ENCODE results near the gene ST6GALNAC5.
A peak's percentile ranks its signal among the peaks of the same experiment; 100 is the strongest.
"Not testable (repeated sequence)": the region's sequence is repeated elsewhere in the genome, so short reads cannot be mapped to it uniquely, and the experiment has no call there.

Gene ST6GALNAC5

DNA sequence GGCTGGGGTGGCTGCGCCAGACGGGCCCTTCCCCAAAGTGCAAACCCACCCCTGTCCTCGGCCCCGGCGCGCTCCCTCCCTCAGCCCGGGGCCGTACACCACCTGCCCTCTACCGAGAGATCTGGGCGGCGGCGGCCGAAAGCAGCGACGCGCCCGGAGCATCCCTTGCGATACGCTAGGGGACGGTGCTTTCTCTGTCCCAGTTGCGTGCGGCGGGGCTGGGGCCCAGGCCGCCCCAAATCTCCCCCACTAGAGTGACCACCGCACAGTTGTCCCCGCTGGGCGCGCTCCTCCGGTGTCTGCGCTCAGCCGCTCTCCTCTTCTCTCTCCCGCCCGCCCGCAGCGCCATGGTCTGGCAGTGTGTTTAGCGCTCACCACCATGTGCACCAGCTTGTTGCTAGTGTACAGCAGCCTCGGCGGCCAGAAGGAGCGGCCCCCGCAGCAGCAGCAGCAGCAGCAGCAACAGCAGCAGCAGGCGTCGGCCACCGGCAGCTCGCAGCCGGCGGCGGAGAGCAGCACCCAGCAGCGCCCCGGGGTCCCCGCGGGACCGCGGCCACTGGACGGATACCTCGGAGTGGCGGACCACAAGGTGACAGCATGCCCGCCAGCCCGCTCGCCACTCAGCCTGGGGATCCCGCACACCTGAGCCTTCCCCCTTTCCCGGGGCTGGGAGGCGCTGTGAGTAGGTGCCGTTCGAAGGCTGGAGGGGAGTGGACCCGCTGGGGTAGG lies 1.0 kb downstream of the ST6GALNAC5 start:
- DNase-seq, result peak; percentile 7

DNA sequence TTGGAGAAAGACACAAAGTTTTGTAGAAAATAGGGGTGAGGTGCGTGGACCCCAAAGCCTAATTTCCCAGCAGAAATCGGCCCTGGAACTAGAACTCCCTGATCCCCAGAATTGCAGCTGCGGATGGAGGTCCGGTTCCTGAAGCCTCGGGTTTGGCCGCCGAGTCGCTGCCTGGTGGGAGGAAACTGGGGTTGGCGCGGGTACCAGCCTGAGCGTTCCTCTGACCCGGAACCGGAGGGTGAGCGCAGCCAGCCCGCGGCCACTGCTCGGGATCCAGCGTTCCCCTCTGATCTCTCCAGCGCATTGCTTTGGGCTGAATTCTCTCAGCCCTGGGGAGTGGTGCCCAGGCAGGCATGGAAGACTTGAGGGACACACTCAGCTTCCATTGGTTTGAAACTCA lies 1.6 kb downstream of the ST6GALNAC5 start:
- no peak for DNase-seq

DNA sequence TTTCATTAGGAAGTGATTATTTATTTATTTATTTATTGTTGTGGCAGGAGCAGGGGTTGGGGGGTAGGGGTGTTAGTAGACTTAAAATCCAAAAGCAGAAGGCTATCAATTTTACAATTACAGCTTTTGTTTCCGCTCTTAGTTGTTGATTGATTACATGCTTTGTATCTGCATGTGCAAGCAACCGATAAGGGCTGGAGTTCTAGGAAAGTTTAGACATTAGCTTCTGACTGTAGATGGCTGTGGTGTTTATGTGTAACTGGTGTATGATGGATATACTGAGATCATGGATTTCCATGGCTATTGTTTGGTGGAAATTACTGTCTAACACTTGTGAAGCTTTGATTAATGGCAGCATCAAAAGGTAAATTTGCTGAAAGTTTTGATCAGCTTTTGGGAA lies 2.8 kb downstream of the ST6GALNAC5 start:
- no peak for DNase-seq

DNA sequence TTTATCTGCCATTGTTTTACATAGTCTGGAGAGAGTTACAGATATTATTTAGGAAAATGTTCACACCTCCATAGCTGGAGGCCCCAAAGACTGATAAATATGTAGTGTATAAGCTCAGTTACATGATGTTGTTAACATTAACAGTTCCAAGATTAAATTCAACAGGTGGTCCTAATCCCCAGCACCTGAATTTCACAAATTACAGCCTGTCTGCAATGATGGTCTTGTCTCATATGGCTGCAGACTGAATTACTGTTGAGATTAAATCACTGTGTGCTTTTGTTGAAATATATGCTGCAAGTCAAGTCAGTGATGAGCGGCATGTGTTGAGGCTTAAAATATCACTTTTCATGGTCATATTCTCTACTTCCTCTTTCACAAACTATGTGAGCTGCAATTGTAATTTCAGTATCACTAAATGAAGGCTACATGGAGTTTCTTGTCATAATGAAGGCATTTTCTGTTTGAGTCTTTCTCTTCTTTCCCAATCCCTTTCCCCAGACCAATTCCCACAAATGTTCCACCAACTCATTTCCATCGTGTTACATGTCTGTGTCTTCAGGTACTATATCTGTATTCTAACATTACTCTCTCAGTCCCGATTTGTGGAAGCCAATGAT lies 4.2 kb downstream of the ST6GALNAC5 start:
- DNase-seq, result no peak

DNA sequence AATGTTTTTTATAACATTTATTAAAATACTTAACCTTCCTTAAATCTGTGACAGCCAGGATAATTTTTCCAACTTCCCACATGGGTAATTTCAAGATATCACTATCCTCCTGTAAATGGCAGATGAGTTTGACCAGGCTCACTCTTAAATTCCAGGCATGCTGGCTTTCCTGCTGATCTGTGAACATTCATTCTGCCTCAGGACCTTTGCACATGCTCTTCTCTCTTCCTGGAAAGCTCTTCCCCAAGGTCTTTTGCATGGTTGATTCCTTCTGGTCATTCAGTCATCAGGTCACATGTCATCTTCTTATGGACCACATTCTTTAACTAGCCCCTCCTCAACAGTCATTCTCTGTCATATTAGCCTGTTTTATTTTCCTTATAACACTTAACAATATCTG lies 5.7 kb downstream of the ST6GALNAC5 start:
- no peak for DNase-seq

DNA sequence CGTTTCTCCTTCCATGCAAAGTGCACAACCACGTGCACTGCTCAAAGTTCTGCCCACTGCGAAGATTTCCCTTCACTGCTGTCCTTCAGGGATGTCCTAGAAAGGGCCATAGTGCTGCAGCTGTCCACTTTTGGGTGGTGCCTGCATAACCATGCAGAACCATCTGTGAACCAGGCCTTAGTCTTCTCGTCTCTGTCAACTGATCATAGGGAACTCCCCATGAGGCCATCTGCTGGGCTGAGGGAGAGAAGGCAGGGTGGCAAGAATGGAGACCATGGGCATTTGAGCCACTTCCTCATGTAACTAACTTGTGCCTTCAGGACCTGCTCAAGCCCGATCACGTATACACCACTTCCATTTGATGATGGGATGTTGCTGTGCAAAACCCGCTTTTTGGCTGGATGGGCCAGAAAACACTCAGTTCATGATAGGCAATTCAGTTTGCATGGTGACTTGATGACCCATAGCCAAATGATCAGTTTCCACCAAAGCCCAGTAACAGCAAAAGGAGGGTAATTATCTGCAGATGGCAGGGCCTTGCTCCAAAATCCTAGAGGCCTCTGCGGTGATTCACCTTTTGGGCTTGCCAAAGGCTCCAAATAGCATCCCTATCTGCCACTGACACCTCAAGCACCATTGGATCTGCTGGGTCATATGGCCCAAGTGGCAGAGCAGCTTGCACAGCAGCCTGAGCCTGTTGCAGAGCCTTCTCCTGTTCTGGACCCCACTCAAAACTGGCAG lies 9.5 kb downstream of the ST6GALNAC5 start:
- DNase-seq, result no peak

DNA sequence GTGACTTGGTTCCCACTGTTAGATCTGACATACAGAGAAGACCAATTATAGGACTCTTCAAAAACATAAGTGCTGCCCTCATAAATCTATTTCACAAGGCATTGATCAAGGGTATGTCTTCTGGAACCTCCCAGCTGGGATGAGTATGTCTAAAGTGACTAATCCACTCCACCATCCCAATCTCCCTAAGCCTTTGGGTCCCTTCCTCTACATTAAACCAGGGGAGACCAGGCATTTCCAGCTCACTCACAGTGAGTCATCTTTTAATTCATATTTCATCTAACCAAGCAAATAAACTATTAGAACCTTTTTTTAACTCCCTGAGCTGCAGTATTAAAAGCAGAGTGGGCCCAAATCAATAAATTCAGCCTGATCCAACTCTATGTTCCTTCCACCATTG lies 11.7 kb downstream of the ST6GALNAC5 start:
- not testable (repeated sequence) for DNase-seq

DNA sequence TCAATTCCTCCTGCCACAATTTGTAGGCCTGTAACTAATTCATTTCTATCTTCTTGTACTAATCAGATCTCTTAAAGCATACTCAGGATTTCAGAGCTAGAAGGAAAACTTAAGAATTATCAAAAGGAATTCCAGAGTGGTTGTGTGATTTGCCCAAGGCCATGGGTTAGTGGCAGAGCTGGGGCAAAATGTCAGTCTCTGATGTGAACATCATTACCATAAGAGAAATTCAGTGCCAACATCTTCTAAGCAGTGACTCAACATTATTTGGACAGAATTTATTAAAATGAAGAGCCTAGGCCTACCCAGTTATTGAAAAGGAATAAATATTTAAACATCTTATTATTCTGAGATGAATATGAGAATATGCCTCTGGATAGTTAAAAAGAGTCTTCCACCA lies 14.5 kb downstream of the ST6GALNAC5 start:
- DNase-seq, result no peak

DNA sequence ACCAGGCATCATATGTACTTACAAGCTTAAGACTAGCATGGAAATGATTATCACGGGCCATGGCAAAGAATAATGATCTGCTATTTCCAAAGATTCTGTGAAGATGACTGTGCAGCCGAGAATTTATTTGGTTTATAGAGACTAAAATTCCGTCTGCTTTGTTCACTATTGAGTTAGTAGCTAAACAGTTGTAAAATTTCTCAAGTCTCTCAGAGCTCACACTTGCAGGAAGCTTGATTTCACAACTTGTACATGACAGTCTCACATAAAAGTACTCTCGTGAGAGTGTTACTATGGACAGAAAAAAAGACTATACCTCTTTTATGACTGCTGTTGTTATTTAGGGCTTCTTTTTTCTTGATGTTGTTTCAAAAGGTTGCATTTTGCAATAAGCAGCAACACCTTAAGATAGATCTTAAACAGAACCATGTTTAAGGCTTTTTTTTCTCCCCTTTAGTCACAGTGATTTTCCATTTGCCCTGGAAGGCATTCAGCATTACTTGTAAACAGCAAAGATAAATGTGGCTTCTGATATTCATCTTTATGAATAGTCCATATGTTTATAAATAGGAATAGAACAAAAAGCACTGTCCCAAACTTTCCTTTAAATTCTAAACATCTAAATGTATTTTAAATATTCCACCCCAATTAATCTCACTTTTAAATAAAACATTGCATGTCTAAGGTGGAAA lies 24.8 kb downstream of the ST6GALNAC5 start:
- no peak for DNase-seq

DNA sequence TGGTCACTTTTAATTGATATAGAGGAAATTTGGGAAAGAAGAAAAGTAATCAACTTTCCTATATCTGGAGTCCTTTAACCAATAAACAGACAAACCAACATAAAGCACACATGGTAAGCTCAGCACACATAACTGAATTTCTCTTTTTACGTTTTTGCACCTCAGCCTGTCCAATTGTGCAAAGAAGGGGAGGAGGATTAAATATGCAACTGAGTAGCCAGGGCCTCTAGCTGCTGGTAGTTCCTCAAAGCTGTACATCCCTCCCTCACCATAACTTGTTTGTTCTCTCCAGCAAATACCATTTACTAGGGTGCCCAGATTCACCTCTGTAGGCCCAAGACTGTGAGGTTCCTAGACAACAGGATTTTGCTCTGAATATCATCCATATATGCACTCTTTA lies 25.4 kb downstream of the ST6GALNAC5 start:
- DNase-seq, result no peak

DNA sequence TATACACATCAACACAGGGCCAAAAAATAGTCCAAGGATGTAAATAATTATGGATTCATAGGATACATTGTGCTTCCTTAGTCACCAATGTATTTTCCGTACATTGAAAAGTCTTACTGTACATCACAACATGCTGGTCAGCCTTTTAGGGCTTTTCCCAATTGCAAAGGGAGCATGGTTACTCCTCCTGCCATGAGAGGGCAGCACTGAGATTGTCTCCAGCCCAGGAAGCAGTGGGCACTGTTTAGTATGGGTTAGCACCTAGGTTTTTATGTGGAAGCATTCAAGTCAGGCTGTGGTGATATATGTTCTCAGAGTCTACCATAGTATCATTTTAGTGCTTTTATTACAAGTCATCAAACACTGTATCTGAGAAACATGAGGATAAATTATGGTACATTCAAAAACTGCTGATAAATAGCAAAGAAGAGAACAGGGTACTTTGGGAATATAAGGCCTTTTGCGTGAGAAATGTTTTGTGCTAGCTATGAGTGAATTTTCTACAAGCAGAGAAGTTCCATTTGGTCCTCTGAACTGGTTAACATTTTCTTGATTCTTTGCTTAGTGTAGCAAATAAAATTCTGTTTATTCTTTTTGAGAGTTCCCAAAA lies 34.0 kb downstream of the ST6GALNAC5 start:
- DNase-seq, result peak; percentile 35

DNA sequence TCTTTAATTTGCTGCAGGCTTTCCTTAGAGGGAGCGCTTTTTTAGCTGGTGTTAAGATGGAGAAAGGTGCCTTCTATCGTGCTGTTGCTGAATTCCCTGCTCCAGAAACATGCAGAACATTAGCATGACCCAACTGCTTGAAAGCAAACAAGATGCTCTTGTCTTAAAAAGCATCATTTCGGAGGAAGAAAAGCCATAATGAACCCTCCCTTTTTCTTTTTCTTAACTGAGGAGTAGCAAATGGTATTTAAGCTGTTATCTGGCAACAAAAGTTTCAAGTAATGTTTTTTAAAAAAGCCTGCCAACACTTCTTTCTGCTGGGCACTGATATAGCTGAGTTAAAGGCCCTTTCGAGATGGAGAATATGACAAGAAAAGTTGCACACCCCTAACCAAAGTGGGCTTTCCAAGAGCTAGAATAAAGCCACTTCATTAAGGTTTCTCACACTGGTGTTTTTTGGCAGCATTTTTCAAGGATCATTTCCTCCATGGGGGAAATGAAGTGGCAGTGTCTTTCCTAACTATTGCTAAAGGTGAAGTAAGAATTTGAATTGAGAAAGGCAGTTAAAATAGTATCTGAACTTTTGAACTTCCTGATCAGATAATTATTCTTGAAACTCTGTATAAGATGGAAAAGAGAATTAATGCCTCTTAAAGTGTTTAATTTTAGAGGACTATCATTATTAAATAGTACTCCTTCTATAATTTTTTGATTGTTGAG lies 38.8 kb downstream of the ST6GALNAC5 start:
- no peak for DNase-seq

DNA sequence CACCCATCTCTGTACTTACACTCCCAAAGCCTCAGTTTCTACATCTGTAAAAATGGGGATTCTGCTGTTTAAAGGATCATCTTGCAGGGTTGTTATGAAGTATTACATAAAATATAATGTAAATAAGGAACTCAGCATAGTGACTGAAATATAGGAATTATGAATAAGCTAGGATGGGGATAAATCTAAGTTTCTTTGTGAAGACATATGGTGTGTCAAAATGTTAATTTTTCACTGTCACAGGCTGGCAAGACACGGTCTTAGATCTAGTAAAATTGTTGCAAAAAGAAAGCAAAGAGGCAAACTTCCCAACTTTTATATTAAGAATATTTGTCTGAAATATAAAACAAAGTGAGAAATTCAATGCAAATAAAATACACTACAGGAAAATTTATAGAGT lies 42.0 kb downstream of the ST6GALNAC5 start:
- no peak for DNase-seq

DNA sequence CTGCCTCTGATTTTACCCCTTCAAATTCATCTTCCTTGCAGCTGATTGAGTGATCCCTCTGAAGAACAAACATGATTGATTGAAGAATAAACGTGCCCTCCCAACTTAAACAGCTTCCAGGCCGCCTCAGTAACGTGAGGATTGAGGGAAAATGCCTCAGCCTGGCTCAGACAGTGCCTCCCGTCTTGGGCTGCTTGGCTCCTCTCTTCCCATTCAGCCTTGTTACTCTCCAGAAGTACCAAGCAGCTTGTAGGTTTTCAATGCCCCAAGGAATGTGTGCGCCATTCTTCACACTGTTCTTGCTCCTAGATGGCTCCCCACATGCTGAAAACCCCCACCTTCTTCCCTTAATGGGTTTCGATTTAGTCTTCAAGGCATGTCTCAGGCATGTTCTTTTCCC lies 51.8 kb downstream of the ST6GALNAC5 start:
- DNase-seq, result no peak

DNA sequence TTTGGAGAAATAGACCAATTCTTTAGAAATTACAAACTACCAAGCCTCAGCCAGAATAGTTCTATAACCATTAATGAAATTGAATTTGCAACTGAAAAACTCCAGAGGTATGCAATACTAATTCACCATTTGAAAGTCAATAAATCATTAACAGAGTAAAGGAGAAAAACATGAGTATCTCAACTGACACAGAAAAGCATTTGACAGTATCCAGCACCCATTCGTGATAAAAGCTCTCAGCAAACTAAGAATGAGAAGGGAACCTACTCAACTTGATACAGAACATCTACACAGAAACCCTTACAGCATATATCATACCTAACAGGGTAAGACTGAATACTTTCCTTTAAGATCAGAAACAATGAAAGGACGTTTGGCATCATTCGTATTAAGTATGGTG lies 54.3 kb downstream of the ST6GALNAC5 start:
- no peak for DNase-seq

DNA sequence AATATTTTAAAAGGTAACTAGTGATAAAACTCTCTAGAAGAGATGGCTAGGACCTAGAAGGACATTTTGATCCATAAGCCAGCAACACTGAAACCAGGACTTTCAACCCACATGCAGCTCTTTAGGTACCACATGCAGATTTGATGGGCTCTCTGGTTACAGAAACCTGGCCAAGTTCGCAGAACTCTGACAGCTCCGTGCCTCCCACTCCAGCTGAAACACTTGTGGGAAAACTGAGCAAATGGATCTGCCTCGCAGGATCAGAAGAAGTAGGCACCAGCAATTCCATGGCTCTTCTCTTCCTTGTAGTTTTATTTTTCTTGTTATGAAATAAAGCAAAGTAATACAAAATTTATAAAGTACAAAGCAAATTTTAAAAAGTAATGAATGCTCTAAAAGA lies 58.5 kb downstream of the ST6GALNAC5 start:
- no peak for DNase-seq

DNA sequence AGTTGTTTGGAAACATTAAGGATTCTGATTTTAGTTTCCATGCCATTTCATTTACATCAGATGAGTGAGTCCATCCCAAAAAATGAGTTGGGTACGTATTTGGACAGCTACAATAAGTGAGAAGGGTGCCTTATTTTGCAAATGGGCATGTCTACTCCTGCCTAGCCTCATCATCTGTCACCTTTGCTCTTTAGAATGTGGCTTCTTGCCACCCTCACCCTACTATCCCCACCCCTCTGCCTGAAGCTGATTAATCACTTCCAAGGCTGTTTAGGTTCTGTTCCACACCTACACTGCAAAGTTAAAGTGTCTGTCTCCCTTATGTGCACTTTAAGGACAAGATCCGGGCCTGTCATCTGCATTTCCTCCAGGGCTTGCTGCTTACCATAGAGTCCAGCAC lies 61.2 kb downstream of the ST6GALNAC5 start:
- DNase-seq, result no peak

DNA sequence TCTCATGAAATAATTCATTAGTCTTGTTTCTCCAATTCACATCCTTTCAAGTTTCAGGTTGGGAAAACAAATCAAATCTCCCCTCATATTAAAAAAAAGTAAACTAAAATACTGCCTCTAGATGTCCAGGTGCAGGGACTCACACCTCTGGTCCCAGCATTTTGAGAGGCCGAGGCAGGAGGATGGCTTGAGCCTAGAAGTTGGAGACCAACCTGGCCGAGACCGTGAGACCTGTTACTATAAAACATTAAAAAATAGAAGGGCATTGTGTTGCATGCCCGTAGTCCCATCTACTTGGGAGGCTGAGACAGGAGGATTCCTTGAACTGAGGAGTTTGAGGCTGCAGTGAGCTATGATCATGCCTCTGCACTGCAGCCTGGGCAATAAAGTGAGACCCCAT lies 61.9 kb downstream of the ST6GALNAC5 start:
- DNase-seq, result no peak

DNA sequence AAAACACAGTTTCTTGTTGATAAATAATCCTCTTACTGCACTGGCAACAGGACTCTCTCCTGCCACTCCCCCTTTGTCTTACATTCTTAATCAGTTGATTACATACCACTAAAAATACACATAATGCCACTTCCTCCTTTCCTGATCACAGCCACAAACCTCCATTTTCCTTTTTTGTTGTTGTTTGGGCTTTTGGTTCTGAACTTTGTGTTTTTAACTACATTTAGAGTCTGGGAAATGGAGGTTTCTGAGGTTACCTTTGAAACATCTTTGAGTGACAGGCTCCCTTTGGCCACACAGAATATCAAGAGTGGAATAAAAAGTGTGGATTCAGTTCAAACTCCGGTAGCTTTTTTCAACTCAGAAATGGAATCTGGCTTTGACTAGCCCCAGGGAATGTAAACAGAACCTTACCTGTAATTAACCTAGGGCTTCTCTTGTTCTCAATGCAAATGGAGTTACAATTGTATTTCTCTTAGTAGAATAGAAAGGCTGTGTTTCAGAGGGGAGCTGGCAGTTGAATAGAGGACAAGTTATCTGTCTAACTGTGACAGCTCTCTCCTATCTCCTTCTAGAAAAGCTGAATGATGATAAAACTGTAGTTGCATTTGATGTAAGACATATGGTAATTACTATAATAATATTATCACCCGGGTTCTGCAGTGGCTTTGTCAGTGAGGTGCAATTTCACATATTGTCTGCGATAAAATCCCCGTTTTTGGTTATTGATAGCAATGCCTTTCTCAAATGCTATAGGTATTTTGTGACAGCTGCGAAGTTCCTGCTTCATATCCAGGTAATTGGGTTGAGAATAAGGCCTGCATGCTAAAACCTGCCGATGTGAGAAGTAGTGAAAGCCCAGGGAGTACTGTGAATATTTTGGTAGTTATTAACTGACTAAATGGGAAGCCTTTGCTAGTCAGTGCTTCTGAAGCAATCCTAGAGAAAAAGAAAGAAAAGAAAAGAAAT lies 66.9 kb downstream of the ST6GALNAC5 start:
- DNase-seq, result no peak

DNA sequence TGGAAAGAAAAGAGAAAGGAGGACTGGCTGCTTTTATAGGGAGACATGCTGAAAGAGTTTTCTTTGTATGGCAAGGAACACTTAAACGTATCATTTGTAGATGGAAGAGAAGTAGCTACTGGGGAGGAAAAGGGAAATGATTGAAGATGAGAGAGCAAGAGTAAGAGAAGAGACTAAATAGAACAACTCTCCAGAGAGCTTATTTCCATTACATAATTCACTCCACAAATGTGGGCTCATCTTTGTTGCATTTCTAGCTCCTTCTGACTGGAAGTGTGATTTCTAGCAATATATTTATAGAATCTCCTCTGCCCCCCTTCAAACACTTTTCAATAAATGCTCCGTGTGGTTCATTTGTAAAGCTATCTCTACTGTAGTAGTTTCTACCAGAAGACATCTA lies 71.0 kb downstream of the ST6GALNAC5 start:
- DNase-seq, result no peak
